Measurements from ENCODE around the gene DEFB124. TPM values are rescaled to one million over a fixed set of nuclear protein-coding genes. Genes with fewer than 3 reads are reported as not detected.

DEFB124 gene
- total RNA-seq, 1 experiment from 2014 or later: not detected

- H3K79me2 ChIP-seq (ENCODE audit: insufficient read depth, low read length): no peaks in the 10 kb centered on the region
- H3K27me3 ChIP-seq (ENCODE audit: insufficient read depth, low read length): no peaks in the 10 kb centered on the region
- no peak overlapping the region for H2AK5ac ChIP-seq (ENCODE audit: insufficient read length, low read length)
- no peaks in the 10 kb centered on the region for H3K23me2 ChIP-seq (ENCODE audit: insufficient read length, low read depth, low read length, poor library complexity, severe bottlenecking)
- no peak for TF ChIP-seq CTCF (conservative IDR thresholded peaks at IDR 0.05)
- no peak overlapping the region for H3K4ac ChIP-seq (ENCODE audit: low read depth, low read length)
- H4K20me1 ChIP-seq (ENCODE audit: control insufficient read depth, insufficient read depth, insufficient read length): no peaks in the 10 kb centered on the region
- H2AFZ ChIP-seq (ENCODE audit: low read length): no peak overlapping the region
- H4K8ac ChIP-seq (replicated peaks; ENCODE audit: insufficient read length, low read depth, low read length): no peak overlapping the region
- H3K9me3 ChIP-seq (ENCODE audit: control insufficient read depth, low read depth, low read length): no peaks in the 10 kb centered on the region
- Mint-ChIP-seq H3K4me1 (no peaks in the 10 kb centered on the region), H3K27ac (no peak overlapping the region), H3K36me3 (ENCODE audit: insufficient read depth in 1 of 3, low read depth in 3 of 3) (peaks cover 10 to 68% (median 25%) of the 10 kb centered on the region in 3 experiments), H3K4me3 (no peak overlapping the region; a peak in 1 of 5 replicates), H3K9me3 (no peaks in the 10 kb centered on the region), H3K27me3 (ENCODE audit: low read depth) (no peaks in the 10 kb centered on the region; the same call in 1 of the 2 replicates)
- H3K18ac ChIP-seq (ENCODE audit: insufficient read length, low read depth, low read length): no peak overlapping the region
- no peak overlapping the region for H2BK20ac ChIP-seq (ENCODE audit: low read depth, low read length, poor library complexity, severe bottlenecking)
- no peak overlapping the region for H3K9ac ChIP-seq (ENCODE audit: extremely low read depth, insufficient read length, low read length)
- no peak overlapping the region for H3K4me2 ChIP-seq (ENCODE audit: insufficient read depth, insufficient read length, low read length)
- H4K91ac ChIP-seq (ENCODE audit: insufficient read length, low read depth, low read length): no peak overlapping the region
- no peak overlapping the region for H3K27ac ChIP-seq (ENCODE audit: insufficient read length, low read depth, low read length)
- H3K23ac ChIP-seq (ENCODE audit: insufficient read length, low read depth, low read length): no peak overlapping the region
- no peak overlapping the region for H2BK15ac ChIP-seq (ENCODE audit: low read depth, low read length)
- no peak overlapping the region for H3K14ac ChIP-seq (ENCODE audit: insufficient read depth, low read length)
- H2BK12ac ChIP-seq (ENCODE audit: insufficient read length, low read depth, low read length): no peak overlapping the region
- no CpG with 5 or more reads among the region's 8 CpGs for WGBS (ENCODE audit: extremely low coverage, insufficient read length, low lambda C conversion rate)
- H3T11ph ChIP-seq (ENCODE audit: low read length): no peak overlapping the region
- H4K5ac ChIP-seq (ENCODE audit: insufficient read length, low read depth, low read length): no peak overlapping the region
- H2BK5ac ChIP-seq (ENCODE audit: insufficient read length, low read length): no peak overlapping the region
- no peak overlapping the region for H2BK120ac ChIP-seq (ENCODE audit: low read depth, low read length, poor library complexity, severe bottlenecking)
- no peaks in the 10 kb centered on the region for H3K4me1 ChIP-seq (ENCODE audit: insufficient read depth, low read length)
- DNase-seq: no peak
- no peak overlapping the region for H3K56ac ChIP-seq (ENCODE audit: insufficient read length, low read depth, low read length)
- H3K79me1 ChIP-seq (ENCODE audit: insufficient read depth, low read depth, low read length, poor library complexity, severe bottlenecking): no peaks in the 10 kb centered on the region
Observed at GRCh38 chr20:31523361-31524283, 48.7 kb upstream of the DEFB124 start.
